ENCODE measurements around the gene ACTR1A. TPM values are rescaled to one million over a fixed set of nuclear protein-coding genes. Genes with fewer than 3 reads are reported as not detected.
"Not testable (repeated sequence)": the region's sequence is repeated elsewhere in the genome, so short reads cannot be mapped to it uniquely, and the experiment has no call there.

The ACTR1A gene
- total and polyA plus RNA-seq, 9 of the 15 experiments (the other 6 are each of a cell fraction or from before 2014, with no cell fraction given): 36.3 to 77.2 (median 49.6) TPM

- no peak for TF ChIP-seq KHSRP (IDR thresholded peaks at IDR 0.05)
These were observed 1.1 kb downstream of the ACTR1A start (continued) for GRCh38 chr10:102501201-102502028.

- Histone ChIP-seq H3K4me1 (replicated peaks in 1 of 2; ENCODE audit: control insufficient read depth in 2 of 2, insufficient read depth in 2 of 2, low read length in 2 of 2) (peaks cover 4 to 13% of the 10 kb centered on the region in 2 experiments; a peak in 4 of 5 replicates), H3K36me3 (ENCODE audit: control insufficient read depth, insufficient read depth, low read length) (peaks cover 15% of the 10 kb centered on the region; the same call in 2 of the 3 replicates), H3K79me2 (ENCODE audit: control insufficient read depth, insufficient read depth, low read length) (peaks cover 78% of the 10 kb centered on the region)
- not testable (repeated sequence) for BruUV-seq (replicated peaks); H3K27me3 ChIP-seq (ENCODE audit: control insufficient read depth in 2 of 2, insufficient read depth in 2 of 2, low read length in 2 of 2); DNase-seq (ENCODE audit: extremely low read depth in 1 of 4, low spot score in 3 of 4); H2AFZ ChIP-seq (ENCODE audit: low read depth, low read length); H3K9me3 ChIP-seq (replicated peaks; ENCODE audit: control insufficient read depth, insufficient read depth, low read depth, low read length); H3K27ac ChIP-seq (ENCODE audit: extremely low read depth, low read depth, low read length); H3K4me2 ChIP-seq (ENCODE audit: insufficient read depth, low read length); H3K9ac ChIP-seq (ENCODE audit: insufficient read depth in 1 of 2, low read depth in 2 of 2, low read length in 2 of 2); H4K20me1 ChIP-seq (replicated peaks; ENCODE audit: control insufficient read depth, insufficient read depth, low read length); H3K9me1 ChIP-seq (ENCODE audit: control insufficient read depth, insufficient read depth, low read length); H3K4me3 ChIP-seq; ATAC-seq; FAIRE-seq
- WGBS (ENCODE audit: insufficient coverage, low coverage, missing lambda C conversion rate): 84% methylated on average over 6 of the region's 13 CpGs
- ChIA-PET CTCF (ENCODE audit: low intra/inter-chr PET ratio) (interaction anchor here (0.6 kb wide), 1 partner anchor 286 kb away, joined by 3 read pairs; no protein-coding TSS in a partner anchor), POLR2A (interaction anchor here (1.4 kb wide), 1 partner anchor 17 kb away, joined by 6 read pairs; no protein-coding TSS in a partner anchor)
- intact Hi-C loops (cut with micrococcal nuclease): loop anchor here (5.0 kb wide), 1 partner anchor 97 kb away; no protein-coding TSS in a partner anchor
- in situ Hi-C loops (cut with MboI): loop anchor here (5.0 to 25.0 kb wide), 2 partner anchors 87 to 663 kb away; partner anchors contain the start of gene KCNIP2
These were observed 1.8 kb downstream of the ACTR1A start for GRCh38 chr10:102500686-102501085.

GRCh38 chr10:102499356-102499755 is 3.2 kb downstream of the ACTR1A start:
- Histone ChIP-seq H3K79me2 (ENCODE audit: control insufficient read depth, insufficient read depth, low read length) (peaks cover 74% of the 10 kb centered on the region), H3K4me1 (replicated peaks in 1 of 2; ENCODE audit: control insufficient read depth in 2 of 2, insufficient read depth in 2 of 2, low read length in 2 of 2) (peaks cover 2 to 9% of the 10 kb centered on the region in 2 experiments; a peak in 4 of 5 replicates), H3K9ac (ENCODE audit: insufficient read depth in 1 of 2, low read depth in 2 of 2, low read length in 2 of 2) (no peak overlapping the region; a peak in 1 of 4 replicates), H4K20me1 (replicated peaks; ENCODE audit: control insufficient read depth, insufficient read depth, low read length) (no peaks in the 10 kb centered on the region), H3K27me3 (ENCODE audit: control insufficient read depth in 2 of 2, insufficient read depth in 2 of 2, low read length in 2 of 2) (no peaks in the 10 kb centered on the region), H3K36me3 (ENCODE audit: control insufficient read depth, insufficient read depth, low read length) (peaks cover 10% of the 10 kb centered on the region; the same call in 2 of the 3 replicates), H3K27ac (ENCODE audit: extremely low read depth, low read depth, low read length) (no peak overlapping the region), H2AFZ (ENCODE audit: low read depth, low read length) (no peak overlapping the region), H3K4me2 (ENCODE audit: insufficient read depth, low read length) (no peak overlapping the region), H3K9me3 (replicated peaks; ENCODE audit: control insufficient read depth, insufficient read depth, low read depth, low read length) (no peaks in the 10 kb centered on the region), H3K4me3 (no peak overlapping the region), H3K9me1 (ENCODE audit: control insufficient read depth, insufficient read depth, low read length) (no peaks in the 10 kb centered on the region)
- TF ChIP-seq KDM4B (IDR thresholded peaks at IDR 0.05; ENCODE audit: borderline replicate concordance in 2 of 2, low read depth in 1 of 2) (no peak), IRF1 (CRISPR knock-in tag; IDR thresholded peaks at IDR 0.05; ENCODE audit: borderline replicate concordance) (no peak), ZNF780A (CRISPR knock-in tag; IDR thresholded peaks at IDR 0.05) (no peak), ID3 (CRISPR knock-in tag; IDR thresholded peaks at IDR 0.05) (no peak), ID3 (tag; IDR thresholded peaks at IDR 0.05) (no peak), RBM34 (IDR thresholded peaks at IDR 0.05; ENCODE audit: borderline replicate concordance, insufficient read depth, low read length) (no peak), TCF7 (IDR thresholded peaks at IDR 0.05; ENCODE audit: borderline replicate concordance) (no peak), NRF1 (conservative IDR thresholded peaks at IDR 0.05 in 1 of 2, IDR thresholded peaks at IDR 0.05 in 1 of 2) (no peak)
- ChIA-PET POLR2A (interaction anchor here (0.6 kb wide), 1 partner anchor 66 kb away, joined by 3 read pairs; no protein-coding TSS in a partner anchor), CTCF (ENCODE audit: low intra/inter-chr PET ratio) (no interaction called here)
- 81% methylated on average over 3 of the region's 3 CpGs for WGBS (ENCODE audit: insufficient coverage, low coverage, missing lambda C conversion rate)
- DNase-seq (ENCODE audit: extremely low read depth in 1 of 4, low spot score in 3 of 4): no peak
- no TSS peak for BruUV-seq (replicated peaks)
- intact Hi-C loops (cut with micrococcal nuclease) (no loop called here), in situ Hi-C loops (cut with MboI) (no loop called here)
- FAIRE-seq: no peak
- no peak for ATAC-seq
